ENCODE data around the gene SLC12A7.
"Not testable (repeated sequence)": the region's sequence is repeated elsewhere in the genome, so short reads cannot be mapped to it uniquely, and the experiment has no call there.

The SLC12A7 gene

GRCh38 chr5:1109542-1110306 lies 2.1 kb downstream of the SLC12A7 start:
- DNase-seq, result no peak

DNA sequence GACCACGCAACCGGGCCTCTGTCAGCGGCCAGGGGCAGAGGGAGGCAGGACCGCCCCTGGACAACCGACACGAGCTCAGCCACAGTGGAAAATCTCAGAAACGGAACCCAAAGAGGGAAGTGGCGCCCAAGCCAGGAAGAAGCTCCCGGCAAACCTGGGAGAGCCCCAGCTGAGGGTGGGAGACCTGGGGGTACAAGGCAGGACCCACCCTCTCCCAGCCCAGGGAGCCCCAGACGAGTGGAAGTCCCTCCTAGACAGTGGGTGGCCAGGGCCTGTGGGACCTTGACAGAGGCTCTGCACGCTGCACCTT lies 3.0 kb downstream of the SLC12A7 start:
- DNase-seq, result no peak

DNA sequence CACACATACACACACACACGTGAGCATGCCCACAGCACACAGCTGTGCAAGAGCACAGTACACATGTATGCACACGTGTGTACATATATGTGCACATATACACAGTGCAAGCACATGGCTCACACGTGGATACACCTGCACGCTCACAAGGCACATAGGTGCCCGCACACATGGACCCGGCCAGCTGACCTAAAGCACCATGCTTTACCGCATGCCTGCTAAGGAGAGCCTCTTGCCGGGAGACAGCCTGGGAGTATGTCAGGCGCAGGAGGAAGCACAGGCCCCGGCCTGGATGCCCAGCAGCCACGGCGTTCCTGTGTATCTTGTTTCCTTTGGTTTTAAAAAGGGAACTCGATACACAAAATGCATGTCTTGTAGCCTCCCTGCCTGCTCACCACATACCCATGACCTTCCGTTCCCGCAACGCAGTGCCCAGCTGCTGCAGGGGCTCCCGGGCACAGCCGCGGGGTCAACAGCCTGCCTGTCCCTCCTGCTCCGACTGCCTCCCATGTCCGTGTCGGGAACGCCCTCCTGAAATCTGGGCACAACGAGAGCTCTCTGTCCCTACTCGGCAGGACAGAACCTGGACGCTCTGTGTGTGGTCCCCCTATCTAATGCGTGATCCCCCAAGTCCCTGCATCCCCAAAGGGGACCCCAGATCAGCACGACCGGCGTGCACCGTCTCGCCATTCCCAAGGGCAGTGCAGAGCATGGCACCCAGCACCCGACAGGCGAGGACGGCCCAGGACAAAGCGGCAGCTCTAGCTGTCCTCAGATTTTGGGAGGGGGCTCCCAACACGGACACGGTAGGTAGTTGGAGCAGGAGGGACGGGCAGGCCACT lies 3.6 kb downstream of the SLC12A7 start:
- DNase-seq, result no peak

DNA sequence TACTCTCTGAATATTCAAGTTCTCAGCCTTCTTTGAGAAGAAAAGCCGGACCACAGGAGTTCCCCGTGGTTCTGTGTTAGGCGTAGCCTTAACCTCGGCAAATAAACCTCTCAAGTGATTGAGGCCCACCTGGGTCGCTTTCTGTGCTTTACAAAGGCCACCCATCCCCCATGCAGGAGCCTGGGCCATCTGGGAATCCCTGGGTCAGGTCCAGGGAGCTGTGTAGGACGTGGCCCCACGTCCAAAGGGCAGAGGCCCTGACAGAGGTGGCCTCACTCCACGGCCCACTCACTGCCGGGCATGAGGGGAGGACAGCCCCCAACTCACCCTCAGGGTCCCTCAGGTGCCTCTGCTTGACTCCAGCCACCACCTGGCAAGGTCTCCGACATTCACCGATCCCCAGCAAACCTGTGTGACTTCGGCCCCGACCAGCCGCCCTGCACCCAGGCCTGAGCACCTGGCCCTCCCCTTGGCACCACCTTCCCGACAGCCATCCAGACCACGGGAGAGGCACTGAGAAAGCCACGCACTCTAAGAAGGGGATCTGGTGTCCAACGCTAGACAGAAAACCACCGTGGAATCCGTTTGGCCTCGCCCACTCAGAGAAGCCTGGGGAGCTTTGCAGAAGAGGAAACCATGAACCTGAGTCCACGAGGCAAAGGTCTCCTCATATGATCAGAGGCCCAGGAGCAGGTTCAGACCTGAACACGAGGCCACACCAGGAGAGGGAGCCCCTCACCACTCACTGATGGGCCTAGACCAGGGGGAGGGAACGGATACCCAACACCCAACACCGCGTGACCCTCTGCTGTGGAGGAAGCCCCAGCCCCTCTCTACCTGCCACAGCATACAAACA lies 4.5 kb downstream of the SLC12A7 start:
- no peak for DNase-seq

DNA sequence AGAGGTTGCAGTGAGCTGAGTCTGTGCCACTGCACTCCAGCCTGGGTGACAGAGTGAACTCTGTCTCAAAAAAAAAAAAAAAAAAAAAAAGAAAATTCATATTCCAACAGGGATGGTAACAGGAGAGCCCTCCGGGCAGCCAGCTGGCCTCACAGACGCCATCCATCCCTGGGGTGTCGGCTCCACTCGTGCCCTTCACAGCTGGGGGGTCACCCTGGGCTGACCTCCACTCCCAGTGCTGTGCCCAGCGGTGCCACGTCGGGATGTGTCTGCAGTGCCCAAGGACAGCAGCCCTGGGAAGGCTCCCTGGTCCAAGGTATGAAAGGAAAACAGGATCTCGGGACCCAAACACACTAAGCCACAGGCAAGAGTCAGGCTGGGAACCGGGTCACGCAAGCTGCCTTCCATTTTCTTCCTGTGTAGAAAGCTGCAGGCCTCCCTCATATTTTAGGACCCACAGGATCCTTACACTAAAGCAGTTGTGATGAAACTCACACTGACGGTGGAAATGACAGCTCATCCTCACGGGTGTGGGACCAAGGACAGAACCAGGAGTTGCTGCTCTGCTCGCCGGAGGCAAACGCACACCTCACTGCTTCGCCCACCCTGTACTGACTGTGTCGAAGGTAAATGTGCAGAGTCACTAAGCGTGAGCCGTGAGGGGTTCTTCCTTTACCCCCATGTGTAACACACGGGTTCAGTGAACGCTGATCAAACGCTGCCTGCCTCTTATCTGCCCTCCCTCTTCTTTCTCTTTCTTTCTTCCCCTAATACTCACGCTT lies 5.3 kb downstream of the SLC12A7 start:
- DNase-seq, result no peak

GRCh38 chr5:1105350-1106265 lies 6.3 kb downstream of the SLC12A7 start:
- DNase-seq, result peak; percentile 41

- DNase-seq, result no peak
These were observed 7.4 kb downstream of the SLC12A7 start for GRCh38 chr5:1104327-1105006.

DNA sequence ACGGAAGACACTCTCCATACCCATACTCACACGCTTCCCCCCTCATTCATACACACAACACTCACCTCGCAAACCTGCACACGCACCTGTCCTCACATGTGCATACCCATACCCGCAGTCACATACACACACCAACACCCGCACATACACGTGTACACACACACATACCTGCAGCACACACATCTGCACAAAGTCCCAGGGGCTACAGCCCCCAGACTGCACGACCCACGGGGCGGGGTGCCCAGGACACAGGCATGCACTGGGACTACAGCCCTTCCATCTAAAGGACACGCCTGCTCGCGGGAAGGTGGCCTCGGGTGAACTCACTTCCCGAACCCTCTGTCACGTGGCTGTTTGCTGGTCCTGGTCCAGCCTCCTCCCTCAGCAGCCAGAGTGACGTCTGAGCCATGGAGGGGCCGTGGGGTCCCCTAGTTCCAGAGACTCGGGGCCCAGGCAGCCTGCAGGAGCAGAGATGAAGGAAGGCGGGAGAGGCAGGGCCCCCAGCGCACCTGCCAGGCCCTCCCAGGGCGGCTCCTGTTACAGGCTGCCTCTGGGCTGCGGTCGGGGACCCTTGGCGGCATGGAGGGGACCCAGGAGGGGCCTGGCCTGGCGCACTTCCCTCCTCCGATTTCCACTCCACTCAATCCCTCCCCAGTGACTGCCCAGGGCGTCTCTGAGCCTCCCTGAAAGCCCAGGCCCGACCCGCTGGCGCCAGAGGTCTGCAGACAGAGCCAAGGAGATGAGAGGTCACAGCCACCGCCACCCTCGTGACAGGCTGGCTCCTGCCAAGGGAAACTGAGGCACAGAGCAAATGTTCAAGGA lies 8.1 kb downstream of the SLC12A7 start:
- DNase-seq, result no peak

DNA sequence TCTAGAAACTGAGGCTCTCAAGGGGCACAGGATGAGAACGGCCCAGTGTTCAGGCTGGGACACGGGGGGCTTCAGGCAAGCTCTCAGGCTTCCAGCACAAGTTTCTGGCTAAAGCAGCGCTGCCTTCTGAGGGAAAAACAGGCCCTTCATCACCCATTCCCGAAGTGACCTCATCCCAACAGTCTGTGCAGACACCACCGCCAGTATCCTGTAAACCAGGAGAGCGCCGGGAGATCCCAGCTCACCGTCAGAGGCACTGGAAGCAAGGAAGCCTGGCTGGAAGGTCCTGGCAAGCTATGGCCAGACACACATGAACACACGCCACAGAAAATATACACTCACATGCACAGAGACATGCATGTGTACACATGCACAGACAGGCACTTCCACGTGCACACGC lies 8.8 kb downstream of the SLC12A7 start:
- no peak for DNase-seq

GRCh38 chr5:1101961-1102713 lies 9.7 kb downstream of the SLC12A7 start:
- no peak for DNase-seq

DNA sequence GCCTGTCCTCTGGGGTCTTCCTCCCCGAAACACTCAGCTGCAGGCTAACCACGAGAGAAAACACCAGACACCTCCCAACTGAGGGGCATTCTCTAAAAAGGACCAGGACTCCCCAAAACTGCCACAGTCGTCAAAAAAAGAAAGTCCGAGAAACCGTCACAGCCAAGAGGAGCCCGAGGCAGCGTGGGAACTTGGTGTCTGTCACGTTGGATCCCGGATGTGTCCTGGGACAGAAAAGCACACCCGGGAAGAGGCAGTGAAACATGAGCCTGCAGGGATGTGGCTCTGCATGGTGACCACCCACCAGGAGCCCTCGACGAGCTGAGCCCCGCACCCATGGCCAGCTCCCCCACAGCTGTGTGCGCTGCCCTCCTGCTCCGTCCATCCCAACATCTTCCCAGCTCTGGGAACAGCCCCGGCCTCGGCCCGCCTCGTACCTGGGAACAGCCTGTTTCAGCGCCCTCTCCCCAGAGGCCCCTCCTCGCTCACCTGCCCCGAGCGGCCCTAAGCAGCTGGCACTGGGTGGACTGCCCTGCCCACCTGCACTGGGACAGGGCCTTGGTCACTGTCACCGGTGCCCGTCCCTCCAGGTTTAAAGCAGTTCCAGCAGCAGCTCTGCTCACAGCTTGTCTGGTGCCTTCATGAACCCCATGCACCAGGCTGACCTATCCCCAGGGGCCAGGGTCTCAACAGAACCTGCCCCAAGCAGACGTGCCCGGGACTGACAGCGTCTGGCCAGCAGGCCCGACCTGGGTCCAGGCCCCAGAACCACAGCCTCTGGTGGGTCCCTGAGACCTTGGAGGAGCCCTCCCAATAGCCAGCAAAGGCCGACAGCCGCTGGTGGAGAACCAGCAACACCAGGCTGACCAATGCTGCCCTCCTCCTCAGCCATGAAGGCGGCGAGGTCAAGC lies 10.9 kb downstream of the SLC12A7 start:
- no peak for DNase-seq

GRCh38 chr5:1099926-1100663 lies 11.8 kb downstream of the SLC12A7 start:
- DNase-seq, result no peak

DNA sequence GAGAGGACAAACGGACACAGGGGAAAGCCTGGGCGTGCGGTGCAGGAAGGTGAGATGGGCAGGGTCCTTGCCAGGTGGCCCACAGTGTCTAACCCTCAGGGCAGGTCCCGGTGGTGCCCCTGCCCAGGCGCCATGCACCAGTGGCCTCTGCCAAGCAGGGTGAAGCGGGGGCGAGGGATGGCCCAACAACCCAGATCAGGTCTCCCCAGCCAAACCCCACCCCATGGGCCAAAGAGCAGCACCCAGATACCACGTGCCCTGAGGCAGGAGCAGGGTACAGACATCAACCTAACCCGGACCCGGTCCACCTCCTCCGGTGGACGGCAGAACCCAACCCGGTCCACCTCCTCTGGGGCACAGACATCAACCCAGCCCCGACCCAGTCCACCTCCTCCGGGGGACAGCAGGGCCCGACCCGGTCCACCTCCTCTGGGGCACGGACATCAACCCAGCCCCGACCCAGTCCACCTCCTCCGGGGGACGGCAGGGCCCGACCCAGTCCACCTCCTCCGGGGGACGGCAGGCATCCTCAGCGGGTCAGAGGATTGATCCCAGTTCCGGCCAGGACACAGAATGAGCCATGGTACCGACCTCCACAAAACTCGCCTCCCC lies 12.8 kb downstream of the SLC12A7 start:
- DNase-seq, result no peak

GRCh38 chr5:1097988-1098385 lies 13.9 kb downstream of the SLC12A7 start:
- not testable (repeated sequence) for DNase-seq

GRCh38 chr5:1097381-1097987 lies 14.4 kb downstream of the SLC12A7 start:
- DNase-seq, result no peak

- DNase-seq, result no peak
These were observed 15.0 kb downstream of the SLC12A7 start for GRCh38 chr5:1096838-1097237.

GRCh38 chr5:1095990-1096363 lies 15.9 kb downstream of the SLC12A7 start:
- no peak for DNase-seq
